Panc1 (cell line): ENCODE measurements around the gene CYP39A1. TPM values are rescaled to one million over a fixed set of nuclear protein-coding genes. Genes with fewer than 3 reads are reported as not detected.

Experiments used
- ATAC-seq: fragments of 200-7000 bp; cut with Tn5 transposase; 2 replicates; pipeline ENCODE4 v1.9.1; 2020; ENCODE audit warnings: mild to moderate bottlenecking, moderate library complexity
- BruUV-seq: library from RNA; stranded (reverse); fragments of 400-500 nt; replicated peaks from 2 replicates; lab custom pipeline; 2021; lab: Mats Ljungman, UMichigan
- CTCF ChIA-PET: fragments of 300-600 bp; sonication (Branson Sonifier 250); formaldehyde crosslinking; loops from one replicate; lab custom pipeline; 2022; ENCODE audit warnings: antibody characterized with exemption; lab: Charles Lee
- POLR2A ChIA-PET: fragments of 300-600 bp; sonication (Branson Sonifier 250); formaldehyde crosslinking; loops from one replicate; lab custom pipeline; 2022; ENCODE audit warnings: antibody characterized with exemption; lab: Charles Lee
- DNase-seq: peaks from one replicate; pipeline ENCODE4 v3.0.0-alpha.2; 2010; ENCODE audit warnings: low read depth, low spot score
- H3K27ac ChIP-seq: 2 replicates; pipeline ENCODE4 v1.5.1; 2011; ENCODE audit warnings: mild to moderate bottlenecking, low read length, inconsistent platforms
- H3K27me3 ChIP-seq: fragments of 200-500 bp; sonication (Bioruptor generic); 2 replicates; pipeline ENCODE4 v1.6.0; 2014; ENCODE audit warnings: low read length, inconsistent platforms; ENCODE audit not compliant: control insufficient read depth, insufficient read depth
- H3K36me3 ChIP-seq: fragments of 200-500 bp; sonication (Bioruptor generic); 2 replicates; pipeline ENCODE4 v1.5.1; 2014; ENCODE audit warnings: inconsistent platforms, mild to moderate bottlenecking, low read length, moderate library complexity; ENCODE audit not compliant: control insufficient read depth, insufficient read depth
- H3K4me1 ChIP-seq: 2 replicates; pipeline ENCODE4 v1.5.1; 2011; ENCODE audit warnings: inconsistent platforms, mild to moderate bottlenecking, low read length, moderate library complexity; ENCODE audit not compliant: control insufficient read depth, insufficient read depth
- H3K4me3 ChIP-seq, 2 experiments: 2 replicates each; pipeline ENCODE4 v1.5.1; 2011 to 2012; ENCODE audit warnings: low read depth in 2 of 2, low read length in 2 of 2, mild to moderate bottlenecking in 2 of 2, inconsistent platforms in 1 of 2, moderate library complexity in 1 of 2
- H3K9me3 ChIP-seq: fragments of 200-500 bp; sonication (Bioruptor generic); 2 replicates; pipeline ENCODE4 v1.5.1; 2014; ENCODE audit warnings: low read depth, mild to moderate bottlenecking, inconsistent platforms, low read length, moderate library complexity; ENCODE audit not compliant: control insufficient read depth, insufficient read depth
- POLR2AphosphoS5 ChIP-seq: IDR thresholded peaks from 2 replicates; pipeline ENCODE4 v1.6.1; 2012; ENCODE audit warnings: mild to moderate bottlenecking, low read depth, low read length, moderate library complexity
- SIN3A ChIP-seq: IDR thresholded peaks from 2 replicates; pipeline ENCODE4 v1.6.1; 2012; ENCODE audit warnings: low read depth, mild to moderate bottlenecking, low read length, moderate library complexity, borderline replicate concordance; ENCODE audit not compliant: insufficient read depth
- TCF7L2 ChIP-seq: IDR thresholded peaks from 2 replicates; pipeline ENCODE4 v1.6.1; 2011; ENCODE audit warnings: mild to moderate bottlenecking, low read depth, low read length, inconsistent platforms
- in situ Hi-C: cut with HindIII; loops from 2 replicates; pipeline ENCODE4 v1.10.0; 2016; ENCODE audit warnings: low sequenced_read_pairs, low pct_unique_long_range_greater_than_20kb
- intact Hi-C: fragments of 100-400 bp; cut with micrococcal nuclease; formaldehyde crosslinking; loops from one replicate; pipeline ENCODE4 v1.10.0; 2022; ENCODE audit not compliant: unreplicated experiment
- total RNA-seq: library from RNA; stranded (reverse); gene quantifications from one replicate; pipeline ENCODE4 v1.2.1, GENCODE V29; 2021; ENCODE audit not compliant: unreplicated experiment
- TF ChIP-seq, protein P1 (sequence below): fragments of 450-650 bp; IDR thresholded peaks from 2 replicates; pipeline ENCODE4 v1.5.1; 2017; ENCODE audit warnings: mild to moderate bottlenecking
- TF ChIP-seq, protein P2 (sequence below), 2 experiments: IDR thresholded peaks; 2 replicates each; pipeline ENCODE4 v1.6.1; 2011 to 2012; ENCODE audit warnings: low read depth in 2 of 2, control low read depth in 1 of 2, low read length in 1 of 2, mild to moderate bottlenecking in 1 of 2, moderate library complexity in 1 of 2; ENCODE audit not compliant: insufficient read depth in 1 of 2

The CYP39A1 gene
- total RNA-seq, 1 experiment from 2014 or later, result 0.72 TPM

DNA sequence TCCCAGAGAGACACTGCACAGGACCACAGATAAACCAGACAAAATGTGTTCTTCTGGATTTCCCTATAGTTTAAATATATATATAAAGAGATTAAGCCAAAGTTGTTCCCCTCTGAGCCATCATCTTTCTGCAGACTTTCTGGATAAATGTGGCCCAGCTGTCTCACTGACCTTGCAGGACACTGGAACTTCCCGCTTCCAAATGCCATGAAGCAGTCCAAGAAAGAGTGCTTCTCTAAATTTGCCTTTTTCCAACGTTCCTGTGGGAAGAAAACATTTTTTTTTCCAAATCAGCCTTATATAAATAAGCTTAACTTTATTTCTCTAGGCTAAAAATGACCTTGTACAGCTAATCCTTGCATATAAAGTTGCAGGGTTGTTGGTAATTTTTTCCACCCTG, 65.7 kb downstream of the CYP39A1 start:
- no peaks in the 10 kb centered on the region for H3K27me3 ChIP-seq
- BruUV-seq, result no TSS peak
- no peak for ATAC-seq
- H3K36me3 ChIP-seq, result no peaks in the 10 kb centered on the region
- in situ Hi-C loops (no loop called here), intact Hi-C loops (no loop called here)
- no peaks in the 10 kb centered on the region for H3K4me1 ChIP-seq
- H3K4me3 ChIP-seq, result no peak overlapping the region
- TF ChIP-seq, protein P1, sequence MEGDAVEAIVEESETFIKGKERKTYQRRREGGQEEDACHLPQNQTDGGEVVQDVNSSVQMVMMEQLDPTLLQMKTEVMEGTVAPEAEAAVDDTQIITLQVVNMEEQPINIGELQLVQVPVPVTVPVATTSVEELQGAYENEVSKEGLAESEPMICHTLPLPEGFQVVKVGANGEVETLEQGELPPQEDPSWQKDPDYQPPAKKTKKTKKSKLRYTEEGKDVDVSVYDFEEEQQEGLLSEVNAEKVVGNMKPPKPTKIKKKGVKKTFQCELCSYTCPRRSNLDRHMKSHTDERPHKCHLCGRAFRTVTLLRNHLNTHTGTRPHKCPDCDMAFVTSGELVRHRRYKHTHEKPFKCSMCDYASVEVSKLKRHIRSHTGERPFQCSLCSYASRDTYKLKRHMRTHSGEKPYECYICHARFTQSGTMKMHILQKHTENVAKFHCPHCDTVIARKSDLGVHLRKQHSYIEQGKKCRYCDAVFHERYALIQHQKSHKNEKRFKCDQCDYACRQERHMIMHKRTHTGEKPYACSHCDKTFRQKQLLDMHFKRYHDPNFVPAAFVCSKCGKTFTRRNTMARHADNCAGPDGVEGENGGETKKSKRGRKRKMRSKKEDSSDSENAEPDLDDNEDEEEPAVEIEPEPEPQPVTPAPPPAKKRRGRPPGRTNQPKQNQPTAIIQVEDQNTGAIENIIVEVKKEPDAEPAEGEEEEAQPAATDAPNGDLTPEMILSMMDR, result no peak
- no peak for TF ChIP-seq POLR2AphosphoS5
- no peak for TF ChIP-seq TCF7L2
- TF ChIP-seq, protein P2, sequence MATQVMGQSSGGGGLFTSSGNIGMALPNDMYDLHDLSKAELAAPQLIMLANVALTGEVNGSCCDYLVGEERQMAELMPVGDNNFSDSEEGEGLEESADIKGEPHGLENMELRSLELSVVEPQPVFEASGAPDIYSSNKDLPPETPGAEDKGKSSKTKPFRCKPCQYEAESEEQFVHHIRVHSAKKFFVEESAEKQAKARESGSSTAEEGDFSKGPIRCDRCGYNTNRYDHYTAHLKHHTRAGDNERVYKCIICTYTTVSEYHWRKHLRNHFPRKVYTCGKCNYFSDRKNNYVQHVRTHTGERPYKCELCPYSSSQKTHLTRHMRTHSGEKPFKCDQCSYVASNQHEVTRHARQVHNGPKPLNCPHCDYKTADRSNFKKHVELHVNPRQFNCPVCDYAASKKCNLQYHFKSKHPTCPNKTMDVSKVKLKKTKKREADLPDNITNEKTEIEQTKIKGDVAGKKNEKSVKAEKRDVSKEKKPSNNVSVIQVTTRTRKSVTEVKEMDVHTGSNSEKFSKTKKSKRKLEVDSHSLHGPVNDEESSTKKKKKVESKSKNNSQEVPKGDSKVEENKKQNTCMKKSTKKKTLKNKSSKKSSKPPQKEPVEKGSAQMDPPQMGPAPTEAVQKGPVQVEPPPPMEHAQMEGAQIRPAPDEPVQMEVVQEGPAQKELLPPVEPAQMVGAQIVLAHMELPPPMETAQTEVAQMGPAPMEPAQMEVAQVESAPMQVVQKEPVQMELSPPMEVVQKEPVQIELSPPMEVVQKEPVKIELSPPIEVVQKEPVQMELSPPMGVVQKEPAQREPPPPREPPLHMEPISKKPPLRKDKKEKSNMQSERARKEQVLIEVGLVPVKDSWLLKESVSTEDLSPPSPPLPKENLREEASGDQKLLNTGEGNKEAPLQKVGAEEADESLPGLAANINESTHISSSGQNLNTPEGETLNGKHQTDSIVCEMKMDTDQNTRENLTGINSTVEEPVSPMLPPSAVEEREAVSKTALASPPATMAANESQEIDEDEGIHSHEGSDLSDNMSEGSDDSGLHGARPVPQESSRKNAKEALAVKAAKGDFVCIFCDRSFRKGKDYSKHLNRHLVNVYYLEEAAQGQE (IDR thresholded peaks at IDR 0.05; ENCODE audit: insufficient read depth in 1 of 2, low read depth in 2 of 2, low read length in 1 of 2), result no peak
- TF ChIP-seq SIN3A, result no peak
- no peak for DNase-seq
- no peak overlapping the region for H3K27ac ChIP-seq
- POLR2A ChIA-PET, result no interaction called here
- H3K9me3 ChIP-seq, result no peaks in the 10 kb centered on the region
- CTCF ChIA-PET, result no interaction called here

DNA sequence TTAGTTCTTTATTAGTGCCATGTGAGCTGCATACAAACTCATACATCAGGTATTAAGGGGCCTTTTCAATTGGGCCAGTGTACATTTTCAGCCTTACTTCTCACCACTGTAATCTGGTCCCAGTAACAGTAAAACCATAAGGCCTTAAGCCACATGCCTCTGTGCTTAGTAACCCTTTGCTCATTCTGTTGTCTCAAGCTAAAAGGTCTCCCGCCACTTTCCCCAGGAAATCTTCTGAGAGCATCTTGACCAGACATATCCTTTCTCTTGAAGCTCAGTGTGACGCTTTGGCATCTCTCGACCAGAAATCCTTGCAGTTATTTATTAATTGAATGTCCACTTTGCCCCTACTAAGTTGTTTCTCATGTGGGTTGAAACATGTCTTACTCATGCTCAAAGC, 68.0 kb downstream of the CYP39A1 start:
- H3K4me3 ChIP-seq, result no peak overlapping the region
- no TSS peak for BruUV-seq
- DNase-seq, result no peak
- intact Hi-C loops, result no loop called here
- no peaks in the 10 kb centered on the region for H3K27me3 ChIP-seq
- POLR2A ChIA-PET, result no interaction called here
- H3K4me1 ChIP-seq, result no peaks in the 10 kb centered on the region
- in situ Hi-C loops, result no loop called here
- H3K9me3 ChIP-seq, result no peaks in the 10 kb centered on the region
- TF ChIP-seq, protein P1, result no peak
- TF ChIP-seq, protein P2 (IDR thresholded peaks at IDR 0.05; ENCODE audit: insufficient read depth in 1 of 2, low read depth in 2 of 2, low read length in 1 of 2), result no peak
- TF ChIP-seq POLR2AphosphoS5, result no peak
- TF ChIP-seq SIN3A, result no peak
- TF ChIP-seq TCF7L2, result no peak
- H3K27ac ChIP-seq, result no peak overlapping the region
- H3K36me3 ChIP-seq, result no peaks in the 10 kb centered on the region
- CTCF ChIA-PET, result no interaction called here
- no peak for ATAC-seq
